Immature natural killer cell (primary cell): Measurements from ENCODE around the gene ADSS2. TPM values are rescaled to one million over a fixed set of nuclear protein-coding genes. Genes with fewer than 3 reads are reported as not detected.

Source experiments
- DNase-seq, 3 donors: peaks; one replicate each; pipeline ENCODE4 v3.0.0; 2022; ENCODE audit warnings: mixed read lengths in 1 of 3
- H3K27ac Mint-ChIP-seq, 6 donors: one replicate each; pipeline ENCODE4 v1.8.0; 2020; ENCODE audit warnings: mixed read lengths in 6 of 6, mild to moderate bottlenecking in 5 of 6, inconsistent platforms in 4 of 6, moderate library complexity in 3 of 6
- H3K27me3 Mint-ChIP-seq, 3 donors: one replicate each; pipeline ENCODE4 v1.8.0; 2020 to 2021; ENCODE audit warnings: low read depth in 3 of 3, mild to moderate bottlenecking in 3 of 3, mixed read lengths in 3 of 3, moderate library complexity in 3 of 3, inconsistent platforms in 1 of 3
- H3K36me3 Mint-ChIP-seq, 3 donors: one replicate each; pipeline ENCODE4 v1.8.0; 2020; ENCODE audit warnings: mixed read lengths in 3 of 3, inconsistent platforms in 2 of 3, mild to moderate bottlenecking in 2 of 3
- H3K4me1 Mint-ChIP-seq, 2 donors: one replicate each; pipeline ENCODE4 v1.8.0; 2020; ENCODE audit warnings: inconsistent platforms in 2 of 2, mild to moderate bottlenecking in 2 of 2, mixed read lengths in 2 of 2, moderate library complexity in 1 of 2
- H3K4me3 Mint-ChIP-seq, 5 donors: one replicate each; pipeline ENCODE4 v1.8.0; 2020; ENCODE audit warnings: mild to moderate bottlenecking in 5 of 5, mixed read lengths in 5 of 5, inconsistent platforms in 3 of 5, moderate library complexity in 3 of 5
- H3K9me3 Mint-ChIP-seq, 6 donors: one replicate each; pipeline ENCODE4 v1.8.0; 2020; ENCODE audit warnings: mild to moderate bottlenecking in 6 of 6, mixed read lengths in 6 of 6, inconsistent platforms in 4 of 6, moderate library complexity in 3 of 6
- polyA plus RNA-seq, 3 donors: library from polyadenylated mRNA; unstranded; fragments of 300-500 nt; fragmentation: Illumina TruSeq; gene quantifications; one replicate each; pipeline ENCODE4 v1.2.3, GENCODE V29; 2021

ADSS2 gene
- polyA plus RNA-seq, 3 donors from 2014 or later: 28.8 to 44.7 (median 30.0) TPM

DNA sequence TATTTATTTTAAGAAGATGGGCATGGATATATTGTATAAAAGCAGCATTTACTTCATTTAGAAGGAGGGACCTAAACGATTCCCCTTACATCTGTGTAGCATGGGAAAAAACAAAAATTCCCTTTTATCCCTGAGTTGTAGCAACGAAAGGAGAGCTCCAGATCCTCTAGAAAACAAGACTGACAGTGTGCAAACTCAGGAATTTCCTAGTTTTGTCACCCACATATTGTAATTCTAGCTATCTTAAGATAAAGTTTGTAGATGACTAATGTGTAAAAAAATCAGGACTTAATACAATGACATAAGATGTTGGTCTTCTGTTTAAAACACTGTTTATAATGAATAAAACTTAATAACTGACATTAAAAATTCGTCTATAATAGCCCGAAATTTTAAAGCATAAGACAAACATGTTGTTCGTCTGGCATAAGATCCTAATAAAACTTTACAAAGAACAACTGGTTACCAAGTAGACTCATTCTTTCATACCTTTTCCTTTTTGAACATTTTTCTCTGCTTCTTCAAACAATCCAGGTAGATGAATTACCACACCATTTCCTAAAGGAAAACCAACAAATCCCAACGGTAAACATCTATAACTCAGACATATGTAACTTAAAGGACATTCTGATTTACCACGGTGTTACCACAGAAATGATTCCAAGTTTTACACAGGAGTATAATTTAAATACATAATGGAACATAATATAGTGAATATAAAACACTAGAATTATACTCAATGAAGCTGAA is 15.2 kb downstream of the ADSS2 start:
- Mint-ChIP-seq H3K9me3 (no peaks in the 10 kb centered on the region), H3K27me3 (no peaks in the 10 kb centered on the region), H3K27ac (peak overlapping the region; percentile 15 to 84 (median 42)), H3K4me3 (no peak overlapping the region), H3K4me1 (peaks cover 25 to 41% of the 10 kb centered on the region in 2 donors), H3K36me3 (peaks cover 9 to 21% (median 13%) of the 10 kb centered on the region in 3 donors)
- no peak for DNase-seq

DNA sequence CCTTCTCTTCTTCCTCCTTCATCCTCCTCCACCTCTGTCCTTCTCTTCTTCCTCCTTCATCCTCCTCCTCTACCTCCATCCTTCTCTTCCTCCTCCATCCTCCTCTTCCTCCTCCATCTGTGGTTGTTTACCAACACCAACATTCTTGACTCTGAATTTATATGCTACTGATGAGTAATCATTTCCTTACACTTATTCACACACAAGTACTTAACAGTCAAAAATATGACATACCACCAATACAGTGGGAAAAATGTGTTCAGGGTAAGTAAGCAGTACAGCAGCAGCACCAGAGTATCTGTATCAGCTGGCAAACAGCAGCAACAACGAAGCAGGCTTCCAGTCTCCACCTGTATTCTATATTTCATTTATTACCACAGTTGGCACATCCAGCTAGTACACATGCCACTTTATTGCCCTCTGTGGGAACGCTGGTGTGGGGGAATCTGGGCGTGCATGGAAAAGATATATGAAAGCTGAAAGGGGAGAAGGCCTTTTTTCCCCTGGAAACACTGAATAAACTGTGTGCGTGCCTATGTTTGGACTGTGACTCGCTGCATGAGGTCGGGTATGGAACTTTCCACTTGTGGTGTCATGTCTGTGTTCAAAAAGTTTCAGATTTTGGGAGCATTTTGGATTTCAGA is 16.0 kb downstream of the ADSS2 start:
- no peaks in the 10 kb centered on the region for H3K27me3 Mint-ChIP-seq
- H3K36me3 Mint-ChIP-seq: peaks cover 9 to 21% (median 13%) of the 10 kb centered on the region in 3 donors
- H3K27ac Mint-ChIP-seq: peak overlapping the region; percentile 22 to 85 (median 70)
- H3K9me3 Mint-ChIP-seq: no peaks in the 10 kb centered on the region
- peaks cover 25 to 39% of the 10 kb centered on the region in 2 donors for H3K4me1 Mint-ChIP-seq
- no peak overlapping the region for H3K4me3 Mint-ChIP-seq
- DNase-seq: no peak

DNA sequence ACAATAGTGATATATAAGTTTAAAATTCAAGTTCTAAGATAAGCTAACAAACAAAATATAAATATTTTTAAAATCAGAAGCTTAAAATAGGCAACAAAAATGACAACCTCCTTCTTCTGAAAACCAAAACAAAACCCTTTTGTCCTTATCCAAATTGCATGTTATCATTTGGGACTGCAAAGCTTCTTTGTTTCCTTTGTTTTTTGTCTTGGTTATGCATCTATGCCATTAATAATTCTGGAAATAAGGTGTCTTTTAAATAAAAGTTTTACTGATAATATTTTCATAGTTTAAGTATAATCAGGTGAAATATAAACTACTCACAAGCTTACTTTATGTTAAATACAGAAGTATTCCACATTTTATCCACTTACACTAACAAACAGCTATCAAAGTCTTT is 20.5 kb downstream of the ADSS2 start:
- H3K27ac Mint-ChIP-seq: peak overlapping the region in 1 of 6 donors; percentile 26
- H3K9me3 Mint-ChIP-seq: no peaks in the 10 kb centered on the region
- DNase-seq: no peak
- H3K36me3 Mint-ChIP-seq: peaks cover 8 to 32% (median 20%) of the 10 kb centered on the region in 3 donors
- peaks cover 17 to 37% of the 10 kb centered on the region in 2 donors for H3K4me1 Mint-ChIP-seq
- H3K4me3 Mint-ChIP-seq: no peak overlapping the region
- H3K27me3 Mint-ChIP-seq: peaks cover 0 to 2% (median 0%) of the 10 kb centered on the region in 3 donors

DNA sequence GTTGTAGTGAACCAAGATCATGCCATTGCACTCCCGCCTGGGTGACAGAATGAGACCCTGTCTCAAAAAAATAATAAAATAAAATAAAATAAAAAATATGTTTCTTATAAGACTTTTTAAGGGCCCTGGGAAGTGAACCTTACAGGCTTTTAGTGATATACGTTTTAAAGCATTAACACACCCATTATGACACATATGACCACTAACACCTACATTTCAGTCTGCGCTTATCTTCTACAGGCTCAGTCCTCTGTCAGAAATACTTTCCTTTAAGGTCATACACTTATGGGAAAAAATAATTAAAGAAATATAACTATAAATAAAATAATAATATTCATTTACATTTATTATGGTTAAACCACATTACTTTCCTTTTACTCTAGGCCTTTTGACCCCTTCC is 21.9 kb downstream of the ADSS2 start:
- H3K9me3 Mint-ChIP-seq: no peaks in the 10 kb centered on the region
- peaks cover 12 to 37% of the 10 kb centered on the region in 2 donors for H3K4me1 Mint-ChIP-seq
- H3K4me3 Mint-ChIP-seq: no peak overlapping the region
- H3K36me3 Mint-ChIP-seq: peaks cover 8 to 22% (median 12%) of the 10 kb centered on the region in 3 donors
- peak overlapping the region in 5 of 6 donors; percentile 21 to 74 (median 42) for H3K27ac Mint-ChIP-seq
- peaks cover 0 to 2% (median 0%) of the 10 kb centered on the region in 3 donors for H3K27me3 Mint-ChIP-seq
- DNase-seq: no peak

DNA sequence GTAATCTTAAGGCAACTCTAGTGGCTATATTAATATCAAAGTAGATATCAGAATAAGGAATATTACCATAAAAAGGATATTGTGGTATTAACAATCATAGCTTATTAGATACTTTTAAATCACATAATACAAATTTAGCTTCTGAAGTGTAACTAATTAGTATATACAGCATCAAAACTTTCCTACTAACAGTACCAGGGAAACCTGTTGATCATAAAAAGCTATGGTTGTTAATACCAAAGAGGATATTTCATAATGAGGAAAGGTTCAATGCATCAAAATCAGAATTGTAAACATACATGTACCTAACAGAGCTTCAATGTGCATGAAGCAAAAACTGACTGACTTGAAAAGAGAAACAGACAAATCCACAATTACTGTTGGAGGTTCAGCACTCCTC is 24.1 kb downstream of the ADSS2 start:
- H3K4me3 Mint-ChIP-seq: no peak overlapping the region
- H3K27ac Mint-ChIP-seq: peak overlapping the region in 1 of 6 donors; percentile 6
- no peak for DNase-seq
- H3K9me3 Mint-ChIP-seq: no peaks in the 10 kb centered on the region
- H3K27me3 Mint-ChIP-seq: peaks cover 0 to 2% (median 0%) of the 10 kb centered on the region in 3 donors
- peaks cover 3 to 24% (median 22%) of the 10 kb centered on the region in 3 donors for H3K36me3 Mint-ChIP-seq
- peaks cover 12 to 40% of the 10 kb centered on the region in 2 donors for H3K4me1 Mint-ChIP-seq

DNA sequence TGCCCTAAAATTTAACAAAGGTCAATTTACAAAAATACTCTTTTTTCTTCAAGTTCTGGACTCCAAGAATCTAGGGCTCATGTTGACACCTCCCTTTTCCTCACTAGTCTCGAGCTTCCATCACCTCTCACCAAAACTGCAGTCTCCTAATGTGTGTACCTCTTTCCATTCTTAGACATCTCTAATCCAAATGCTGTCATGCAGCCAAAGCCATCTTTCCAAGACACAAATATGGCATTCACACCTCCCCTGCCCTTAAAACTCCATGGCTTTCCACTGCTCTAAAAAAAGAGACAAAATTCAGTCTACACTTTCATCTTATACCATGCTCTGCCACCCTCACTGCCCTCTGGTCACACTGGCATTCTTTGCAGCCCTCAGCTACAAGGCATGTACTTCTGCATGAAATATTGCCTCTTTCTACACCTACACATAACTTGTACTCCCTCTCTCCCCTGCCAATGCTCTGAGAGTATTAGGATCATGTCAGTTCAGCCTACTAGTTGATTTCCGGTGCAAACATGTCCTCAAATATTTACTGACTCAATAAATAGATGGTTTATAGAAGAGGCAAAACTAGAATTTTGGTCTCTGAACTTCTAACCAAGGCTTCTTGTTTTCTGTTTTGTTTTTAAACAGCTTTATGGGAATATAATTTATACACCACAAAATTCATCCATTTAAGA is 26.9 kb downstream of the ADSS2 start:
- Mint-ChIP-seq H3K4me1 (peaks cover 7 to 32% of the 10 kb centered on the region in 2 donors), H3K4me3 (no peak overlapping the region), H3K27ac (peak overlapping the region in 4 of 6 donors; percentile 2 to 13 (median 10)), H3K9me3 (no peaks in the 10 kb centered on the region), H3K36me3 (peaks cover 3 to 23% (median 21%) of the 10 kb centered on the region in 3 donors), H3K27me3 (no peaks in the 10 kb centered on the region)
- DNase-seq: no peak

DNA sequence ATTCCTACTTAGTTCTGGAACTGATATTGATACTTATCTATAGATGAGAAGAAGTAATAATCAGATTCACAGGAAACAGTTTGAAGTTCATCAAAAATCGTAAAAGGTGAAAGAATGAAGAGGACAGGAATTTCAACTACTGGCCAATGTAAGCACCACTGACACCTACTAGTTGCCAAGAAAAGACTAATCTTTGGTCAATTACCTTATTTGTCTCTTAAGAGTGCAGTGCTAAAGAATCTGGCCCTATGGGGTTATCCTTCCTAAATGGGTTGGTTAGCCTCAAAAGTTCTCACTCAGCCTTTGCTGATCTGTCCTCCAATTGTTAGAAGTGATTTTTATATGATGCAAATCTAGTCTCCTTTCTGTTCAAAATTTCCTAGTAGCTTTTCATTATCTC is 29.5 kb downstream of the ADSS2 start:
- Mint-ChIP-seq H3K27ac (peak overlapping the region in 3 of 6 donors; percentile 1 to 26 (median 14)), H3K4me1 (peaks cover 6 to 21% of the 10 kb centered on the region in 2 donors), H3K27me3 (no peaks in the 10 kb centered on the region), H3K9me3 (no peaks in the 10 kb centered on the region), H3K36me3 (peaks cover 7 to 37% (median 32%) of the 10 kb centered on the region in 3 donors), H3K4me3 (no peak overlapping the region)
- no peak for DNase-seq

DNA sequence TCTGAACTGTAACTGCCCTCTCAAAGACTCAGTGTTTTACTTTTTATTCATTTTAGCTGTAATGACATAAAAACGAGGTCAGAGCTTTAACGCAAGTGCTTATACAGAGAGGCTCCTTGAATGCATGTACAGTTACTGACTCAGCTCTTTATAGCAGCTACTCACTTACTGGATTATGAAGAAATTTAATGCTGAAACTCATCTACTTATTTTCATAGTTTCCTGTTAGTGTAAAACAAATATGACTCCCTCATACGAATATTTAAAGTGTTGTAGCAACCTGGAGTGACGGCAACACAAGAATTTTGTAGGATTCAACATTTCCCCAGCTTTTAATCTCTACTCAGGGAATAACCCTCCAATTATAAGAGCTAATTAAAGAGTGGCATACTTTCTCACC is 32.7 kb downstream of the ADSS2 start:
- H3K4me1 Mint-ChIP-seq: no peaks in the 10 kb centered on the region
- H3K36me3 Mint-ChIP-seq: peaks cover 10 to 60% (median 42%) of the 10 kb centered on the region in 3 donors
- no peaks in the 10 kb centered on the region for H3K9me3 Mint-ChIP-seq
- no peak overlapping the region for H3K4me3 Mint-ChIP-seq
- DNase-seq: no peak
- H3K27me3 Mint-ChIP-seq: no peaks in the 10 kb centered on the region
- H3K27ac Mint-ChIP-seq: peak overlapping the region in 1 of 6 donors; percentile 18

DNA sequence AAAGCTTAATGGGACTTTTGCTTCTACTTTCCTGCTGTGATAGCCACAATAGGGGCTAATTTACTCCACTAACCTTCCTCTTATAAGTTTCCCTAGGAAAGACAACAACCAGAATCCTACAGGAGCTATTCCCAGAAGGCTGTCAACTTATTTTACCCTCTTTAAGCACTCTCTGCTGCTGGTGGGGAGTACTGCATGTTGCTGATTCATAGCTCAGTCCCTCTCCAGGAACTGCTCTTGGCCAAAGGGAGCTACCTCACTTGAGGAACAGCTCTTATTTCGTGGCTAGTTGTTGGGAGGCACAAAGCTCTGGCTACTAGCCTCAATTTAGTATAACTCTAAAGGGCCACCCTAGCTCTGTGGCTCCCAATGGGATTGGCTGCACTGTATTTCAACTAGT is 37.2 kb downstream of the ADSS2 start:
- H3K4me1 Mint-ChIP-seq: peaks cover 0 to 2% of the 10 kb centered on the region in 2 donors
- H3K4me3 Mint-ChIP-seq: no peak overlapping the region
- H3K36me3 Mint-ChIP-seq: peaks cover 17 to 77% (median 49%) of the 10 kb centered on the region in 3 donors
- H3K27ac Mint-ChIP-seq: no peak overlapping the region
- H3K27me3 Mint-ChIP-seq: no peaks in the 10 kb centered on the region
- H3K9me3 Mint-ChIP-seq: no peaks in the 10 kb centered on the region
- no peak for DNase-seq

DNA sequence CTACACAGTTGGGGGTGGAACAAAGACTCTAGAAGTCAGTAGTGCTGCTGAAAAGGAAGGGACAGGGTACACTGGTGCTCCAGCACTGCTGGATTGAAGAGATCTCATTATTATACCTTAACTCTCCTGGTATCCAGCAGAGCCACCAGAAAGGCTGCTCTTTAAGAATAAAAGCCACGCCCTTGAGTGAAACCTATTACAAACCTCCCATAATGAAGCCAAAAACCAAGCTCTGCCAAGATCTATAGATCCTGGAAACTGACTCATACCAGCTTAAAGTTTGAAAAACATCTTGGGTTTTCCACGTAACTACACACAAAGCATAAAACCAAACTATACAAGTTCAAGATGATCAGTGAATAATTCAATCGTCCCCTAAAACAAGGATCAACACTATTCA is 38.0 kb downstream of the ADSS2 start:
- no peak overlapping the region for H3K4me3 Mint-ChIP-seq
- H3K27ac Mint-ChIP-seq: peak overlapping the region in 1 of 6 donors; percentile 37
- DNase-seq: no peak
- peaks cover 20 to 75% (median 51%) of the 10 kb centered on the region in 3 donors for H3K36me3 Mint-ChIP-seq
- no peaks in the 10 kb centered on the region for H3K27me3 Mint-ChIP-seq
- no peaks in the 10 kb centered on the region for H3K9me3 Mint-ChIP-seq
- H3K4me1 Mint-ChIP-seq: peaks cover 0 to 2% of the 10 kb centered on the region in 2 donors

DNA sequence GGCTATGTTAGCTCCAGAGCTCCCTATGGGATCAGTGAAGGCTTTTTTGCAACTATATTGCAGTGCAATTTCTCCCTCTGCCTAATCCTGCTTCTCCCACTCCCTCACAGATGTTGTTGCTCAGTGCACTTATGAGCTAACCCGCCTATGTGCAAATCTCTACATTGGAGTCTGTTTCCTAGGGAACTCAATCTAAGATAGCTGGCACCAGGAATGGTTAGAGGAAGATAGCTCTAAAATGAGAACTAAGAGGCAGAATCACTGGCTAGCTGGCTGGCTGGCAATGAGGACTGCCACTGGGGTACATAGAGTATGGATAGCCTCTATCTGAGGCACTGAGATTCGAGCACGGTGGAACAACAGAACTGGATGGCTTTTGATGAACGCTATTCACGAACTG is 39.5 kb downstream of the ADSS2 start:
- H3K4me3 Mint-ChIP-seq: no peak overlapping the region

DNA sequence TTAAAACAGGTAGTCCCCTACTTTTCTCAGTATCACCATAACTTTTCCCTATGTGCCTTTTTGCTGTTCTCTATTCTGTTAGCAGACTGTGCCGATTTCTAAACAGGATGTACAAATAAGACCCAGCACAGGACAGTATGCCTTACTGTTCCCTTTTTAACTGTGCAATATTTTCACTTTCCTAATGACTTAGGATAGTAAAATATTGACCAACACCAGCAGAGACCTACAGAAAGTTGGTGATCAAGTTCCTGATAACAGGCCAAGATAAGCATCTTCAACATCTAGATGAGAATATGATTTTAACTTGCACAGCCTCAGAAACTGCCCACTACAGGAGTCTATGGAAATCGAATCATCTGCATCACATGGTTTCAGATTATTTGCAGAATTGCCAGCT is 42.0 kb downstream of the ADSS2 start:
- H3K4me1 Mint-ChIP-seq: peaks cover 20 to 26% of the 10 kb centered on the region in 2 donors

More for the DNA sequence above, 39.5 kb downstream of the ADSS2 start:
- H3K9me3 Mint-ChIP-seq: no peaks in the 10 kb centered on the region
- H3K4me1 Mint-ChIP-seq: peaks cover 9 to 10% of the 10 kb centered on the region in 2 donors
- peaks cover 21 to 68% (median 47%) of the 10 kb centered on the region in 3 donors for H3K36me3 Mint-ChIP-seq
- no peaks in the 10 kb centered on the region for H3K27me3 Mint-ChIP-seq
- DNase-seq: no peak
- peak overlapping the region in 2 of 6 donors; percentile 57 to 59 for H3K27ac Mint-ChIP-seq

DNA sequence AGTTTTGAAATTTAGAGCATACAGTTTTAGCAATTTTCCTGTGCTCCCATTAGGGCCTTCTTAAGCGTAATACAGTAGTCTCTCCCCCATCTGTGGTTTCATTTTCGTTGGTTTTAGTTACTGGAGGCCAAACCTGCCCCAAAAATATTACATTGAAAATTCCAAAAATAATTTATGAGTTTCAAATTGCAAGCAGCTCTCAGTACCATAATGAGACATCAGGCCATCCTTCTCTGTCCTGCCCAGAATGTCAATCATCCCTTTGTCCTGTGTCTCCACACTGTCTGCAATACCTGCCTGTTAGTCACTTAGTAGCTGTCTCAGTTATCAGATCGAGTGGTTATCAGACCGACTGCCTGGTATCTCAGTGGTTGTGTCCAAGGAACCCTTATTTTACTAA is 45.4 kb downstream of the ADSS2 start:
- DNase-seq: no peak
- peaks cover 19 to 27% of the 10 kb centered on the region in 2 donors for H3K4me1 Mint-ChIP-seq
- peak overlapping the region; percentile 34 to 92 (median 84) for H3K27ac Mint-ChIP-seq
- peaks cover 47 to 62% (median 47%) of the 10 kb centered on the region in 3 donors for H3K36me3 Mint-ChIP-seq
- H3K4me3 Mint-ChIP-seq: peak overlapping the region in 4 of 5 donors; percentile 2 to 46 (median 24)
- no peaks in the 10 kb centered on the region for H3K27me3 Mint-ChIP-seq
- H3K9me3 Mint-ChIP-seq: peaks cover under 1 to 8% (median 4%) of the 10 kb centered on the region in 6 donors

More for the DNA sequence above, 42.0 kb downstream of the ADSS2 start:
- Mint-ChIP-seq H3K36me3 (peaks cover 24 to 53% (median 37%) of the 10 kb centered on the region in 3 donors), H3K27me3 (no peaks in the 10 kb centered on the region), H3K9me3 (no peaks in the 10 kb centered on the region), H3K27ac (peak overlapping the region in 3 of 6 donors; percentile 29 to 71 (median 45)), H3K4me3 (no peak overlapping the region)
- no peak for DNase-seq
